ENCODE measurements around the gene PSRC1.
A peak's percentile ranks its signal among the peaks of the same experiment; 100 is the strongest.
"Not testable (repeated sequence)": the region's sequence is repeated elsewhere in the genome, so short reads cannot be mapped to it uniquely, and the experiment has no call there.

PSRC1 gene
- 0.31 to 1.1 reads per million in 2 donors for total RNA-seq

GRCh38 chr1:109282952-109283747, at the start of gene PSRC1:
Gene PSRC1 (minus strand): TSS chr1:109283145.
- peak; percentile 77 to 91 (median 83) for DNase-seq

DNA sequence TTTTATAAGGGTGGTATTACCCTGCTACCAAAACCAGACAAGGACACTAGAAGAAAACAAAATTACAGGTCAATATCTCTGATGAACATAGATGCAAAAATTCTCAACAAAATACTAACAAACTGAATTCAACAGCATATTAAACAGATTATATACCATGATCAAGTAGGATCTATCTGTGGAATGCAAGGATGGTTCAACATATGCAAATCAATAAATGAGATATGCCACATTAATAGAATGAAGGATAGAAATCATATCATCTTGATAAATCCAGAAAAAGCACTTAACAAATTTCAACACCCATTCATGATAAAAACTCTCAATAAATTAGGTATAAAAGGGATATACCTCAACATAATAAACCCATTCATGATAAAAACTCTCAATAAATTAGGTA, 48.2 kb upstream of the PSRC1 start:
- DNase-seq, result no peak

GRCh38 chr1:109327285-109327684, 44.3 kb upstream of the PSRC1 start:
- no peak for DNase-seq

DNA sequence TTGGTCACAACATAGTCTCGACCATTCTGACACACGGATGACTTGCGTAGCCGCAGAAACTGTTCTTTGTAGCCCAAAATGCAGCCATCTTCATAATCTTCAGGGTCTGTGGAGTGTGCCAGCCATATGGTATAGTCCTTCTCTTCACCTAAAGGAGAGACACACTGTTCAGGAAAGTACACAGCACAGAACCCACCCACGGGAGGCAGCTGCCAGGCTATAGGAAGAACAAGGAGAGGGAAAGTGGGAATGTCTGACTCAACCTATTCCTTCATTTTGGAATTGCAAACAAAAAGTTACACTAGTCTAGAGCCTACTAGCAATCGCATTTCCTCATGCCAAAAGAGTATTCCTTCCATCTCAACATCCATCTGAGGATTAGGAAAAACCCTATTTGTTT, 40.0 kb upstream of the PSRC1 start:
- no peak for DNase-seq

- no peak for DNase-seq
Observed at GRCh38 chr1:109319114-109319513, 36.2 kb upstream of the PSRC1 start.

DNA sequence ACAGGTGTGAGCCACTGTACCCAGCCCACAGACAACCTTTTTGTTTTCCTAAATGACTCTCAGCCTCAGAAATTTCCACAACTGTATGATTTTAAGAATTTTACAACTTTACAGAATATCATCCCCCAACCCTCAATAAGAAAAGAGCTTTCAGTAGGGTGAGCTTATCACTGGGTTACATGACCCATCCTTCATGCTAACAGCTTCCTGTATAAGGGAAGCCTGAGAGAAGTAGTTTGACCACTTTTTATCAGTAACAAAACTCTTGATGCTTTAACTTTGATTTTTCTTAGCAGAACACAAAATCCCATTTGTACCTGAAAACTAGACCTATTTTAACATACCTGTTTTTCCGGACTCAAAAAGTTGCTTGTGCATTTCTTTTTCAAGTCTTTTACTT, 33.6 kb upstream of the PSRC1 start:
- no peak for DNase-seq

DNA sequence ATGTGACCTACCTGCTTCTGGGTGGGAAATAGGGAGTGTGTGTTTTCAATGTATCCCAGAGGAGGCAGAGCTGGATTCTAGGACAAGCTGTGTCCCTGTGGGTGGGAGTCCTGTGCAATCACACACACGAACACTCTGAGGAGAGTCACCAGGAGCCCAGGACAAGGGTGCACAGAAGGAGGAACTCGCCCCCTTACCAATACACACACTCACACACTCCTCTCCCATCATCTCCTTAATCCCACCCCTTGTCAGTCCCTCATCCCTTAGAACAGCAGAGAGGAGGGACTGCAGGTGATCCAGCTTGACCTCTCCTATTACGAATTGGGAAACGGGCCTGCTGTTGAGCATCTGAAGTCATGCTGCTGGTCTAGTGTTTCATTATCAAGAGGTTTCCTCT, 32.3 kb upstream of the PSRC1 start:
- DNase-seq, result no peak

DNA sequence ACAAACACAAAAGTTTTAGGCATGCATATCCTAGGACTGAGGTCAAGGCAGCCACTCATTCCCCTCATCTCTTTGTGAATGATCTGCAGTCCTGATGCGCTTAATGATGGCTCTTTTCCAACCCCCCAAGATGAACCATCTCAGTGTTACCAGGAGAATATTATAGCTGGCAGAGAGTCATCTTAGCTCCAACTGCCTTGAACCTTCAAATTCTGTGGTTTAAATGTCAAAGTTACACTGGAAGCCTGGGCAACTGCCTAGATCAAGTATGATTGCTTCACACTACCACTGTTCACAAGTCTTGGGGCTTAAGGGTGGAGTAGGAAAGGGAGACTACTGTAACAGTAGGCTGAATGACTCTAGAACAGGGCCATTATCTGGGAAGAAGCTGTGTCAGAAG, 31.9 kb upstream of the PSRC1 start:
- DNase-seq, result no peak

DNA sequence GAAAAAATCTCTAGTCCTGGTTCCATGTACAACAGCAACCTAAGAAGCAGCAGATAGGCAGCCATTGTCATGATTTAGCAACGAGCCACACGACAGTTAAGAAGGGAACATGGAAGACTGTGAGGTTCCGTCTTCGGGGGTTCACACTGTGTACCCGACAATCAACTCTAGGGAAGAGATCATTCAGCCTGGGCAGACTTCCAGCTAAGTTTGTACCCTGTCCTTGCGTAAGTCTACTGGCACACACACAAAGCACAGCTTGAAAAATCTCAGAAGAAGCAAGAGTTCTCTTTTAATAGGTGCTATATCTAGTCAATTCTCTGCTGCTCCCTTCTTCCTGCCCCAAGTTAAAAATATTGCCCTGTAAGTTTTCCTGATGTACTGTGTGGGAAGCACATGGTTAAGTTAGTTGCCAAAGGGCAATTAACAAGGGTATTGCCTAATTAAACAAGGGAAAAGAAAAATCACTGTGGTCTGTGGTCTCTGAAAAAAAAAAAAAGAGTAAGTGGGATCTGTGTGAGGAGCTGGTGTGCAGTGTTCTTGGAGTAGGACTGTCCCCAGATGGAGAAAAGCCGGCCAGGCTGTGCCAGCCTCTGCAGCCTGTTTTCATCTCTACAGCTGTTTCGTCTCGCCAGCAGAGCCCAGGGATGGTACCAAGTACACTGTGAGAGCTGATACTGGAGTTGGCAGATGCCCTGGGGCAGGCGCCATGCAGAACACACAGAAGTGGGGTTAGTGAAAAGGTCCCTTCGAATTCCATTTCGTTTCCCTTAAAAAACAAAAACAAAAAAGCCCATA, 30.2 kb upstream of the PSRC1 start:
- DNase-seq, result no peak

- DNase-seq, result no peak
Observed at GRCh38 chr1:109312246-109312645, 29.3 kb upstream of the PSRC1 start.

DNA sequence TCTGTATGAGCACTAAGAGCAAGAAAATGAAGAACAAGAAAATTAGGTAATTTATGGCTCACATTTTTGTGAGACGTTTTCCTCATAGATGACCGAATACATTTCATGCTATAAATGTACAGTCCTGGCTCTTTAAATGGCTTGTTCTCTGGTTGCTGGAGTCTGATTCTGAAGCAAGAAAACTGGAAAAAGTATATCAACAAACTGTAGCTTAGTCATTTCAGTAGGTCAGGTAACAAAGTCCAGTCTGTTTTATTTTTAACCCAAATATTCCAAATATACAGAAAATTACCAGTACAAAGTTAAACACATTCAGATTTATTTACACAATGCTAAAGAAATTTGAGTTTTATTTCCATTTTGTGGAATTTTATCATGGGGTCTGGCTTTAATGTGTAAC, 26.4 kb upstream of the PSRC1 start:
- DNase-seq, result no peak

DNA sequence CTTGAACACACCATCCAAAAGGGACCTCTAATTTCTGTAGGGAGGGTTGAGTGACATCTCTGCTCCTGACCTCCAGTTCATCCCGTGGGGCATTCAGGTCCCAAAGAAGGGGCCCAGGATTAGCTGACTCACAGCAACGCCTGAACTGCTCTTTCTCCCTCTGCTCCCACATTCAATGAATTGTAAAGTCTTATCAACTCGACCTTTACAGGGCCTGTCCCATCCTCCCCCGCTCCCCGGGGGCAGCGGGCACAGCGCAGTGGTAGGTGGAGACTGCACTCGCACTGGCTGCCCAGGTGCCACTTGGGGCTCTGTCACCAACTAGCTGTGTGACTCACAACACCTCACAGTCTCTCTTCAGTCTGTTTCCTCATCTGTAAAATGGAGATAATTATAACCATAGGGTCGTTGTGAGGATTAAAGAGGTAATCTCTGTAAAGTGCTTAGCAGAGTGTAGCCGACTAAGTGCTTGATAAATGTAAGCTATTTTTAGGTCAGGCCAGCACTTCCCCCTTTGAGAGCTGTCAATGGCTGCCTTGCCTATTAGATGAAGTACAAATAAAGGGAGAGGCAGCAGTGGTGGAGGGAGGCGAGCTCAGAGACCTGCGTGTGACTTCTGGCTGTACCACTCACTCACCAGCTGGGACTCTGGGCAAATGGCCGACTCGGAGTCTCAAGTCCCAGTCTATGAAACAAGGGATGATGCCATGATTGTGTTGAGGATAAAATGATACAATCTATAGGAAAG, 24.5 kb upstream of the PSRC1 start:
- DNase-seq, result no peak

GRCh38 chr1:109306832-109307273, 23.9 kb upstream of the PSRC1 start, which contains the start of gene MYBPHL:
Gene MYBPHL (minus strand): TSS chr1:109307011. CDS start chr1:109306991, 20 bp downstream.
- no peak for DNase-seq

- DNase-seq, result not testable (repeated sequence)
Observed at GRCh38 chr1:109305991-109306390, 23.0 kb upstream of the PSRC1 start.

DNA sequence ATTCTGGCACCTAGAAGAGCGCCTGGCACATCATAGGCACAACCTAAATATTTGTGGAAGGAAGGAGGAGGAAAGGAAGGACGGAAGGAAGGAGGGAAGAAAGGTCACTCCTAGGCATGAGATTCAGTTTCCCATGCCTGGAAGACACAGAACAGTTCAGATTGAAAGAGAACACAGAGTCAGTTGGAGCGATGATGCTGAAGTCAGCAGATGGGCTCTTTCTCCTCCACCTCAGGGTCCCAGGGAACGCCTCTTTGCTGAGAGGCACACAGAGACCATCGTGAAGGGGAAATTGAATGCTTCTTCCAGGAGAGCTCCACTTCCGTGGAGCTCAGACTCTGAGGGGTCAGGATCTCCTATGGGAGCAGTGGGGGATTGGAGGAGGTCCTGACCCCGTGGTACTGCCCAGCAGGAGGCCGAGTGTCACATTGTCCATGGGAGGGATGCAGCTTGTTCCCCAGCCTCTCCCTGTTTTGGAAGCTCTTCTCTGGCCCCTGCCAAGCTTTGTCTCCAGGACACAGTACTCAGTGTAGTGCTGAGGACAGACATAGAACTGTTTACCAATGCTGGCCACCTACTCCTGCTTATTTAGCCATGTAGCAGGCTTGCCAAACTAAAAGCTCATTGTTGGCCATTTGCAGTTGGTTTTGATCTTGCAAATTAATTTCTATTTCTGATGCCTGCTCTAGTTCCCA, 21.4 kb upstream of the PSRC1 start:
- no peak for DNase-seq

DNA sequence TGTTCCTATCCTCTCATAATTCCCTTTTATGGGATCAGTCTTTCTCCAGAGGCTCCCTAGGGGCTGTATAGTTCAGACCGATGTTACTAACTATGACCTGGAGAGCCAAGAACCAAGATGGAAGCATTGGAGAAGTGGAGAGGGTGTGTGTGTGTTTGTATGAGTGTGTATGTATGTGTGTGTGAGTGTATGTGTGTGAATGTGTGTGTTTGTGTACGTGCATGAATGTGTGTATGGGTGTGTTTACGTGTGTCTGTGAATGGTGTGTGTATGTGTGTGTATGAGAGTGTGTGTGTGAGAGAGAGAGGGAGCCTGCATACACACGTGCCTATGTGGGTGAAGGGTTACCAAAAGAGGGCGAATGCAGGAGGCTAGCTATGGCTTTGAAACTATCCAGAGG, 18.9 kb upstream of the PSRC1 start:
- no peak for DNase-seq

- DNase-seq, result no peak
Observed at GRCh38 chr1:109300650-109301151, 17.8 kb upstream of the PSRC1 start.

GRCh38 chr1:109299558-109300343, 16.8 kb upstream of the PSRC1 start:
- no peak for DNase-seq

DNA sequence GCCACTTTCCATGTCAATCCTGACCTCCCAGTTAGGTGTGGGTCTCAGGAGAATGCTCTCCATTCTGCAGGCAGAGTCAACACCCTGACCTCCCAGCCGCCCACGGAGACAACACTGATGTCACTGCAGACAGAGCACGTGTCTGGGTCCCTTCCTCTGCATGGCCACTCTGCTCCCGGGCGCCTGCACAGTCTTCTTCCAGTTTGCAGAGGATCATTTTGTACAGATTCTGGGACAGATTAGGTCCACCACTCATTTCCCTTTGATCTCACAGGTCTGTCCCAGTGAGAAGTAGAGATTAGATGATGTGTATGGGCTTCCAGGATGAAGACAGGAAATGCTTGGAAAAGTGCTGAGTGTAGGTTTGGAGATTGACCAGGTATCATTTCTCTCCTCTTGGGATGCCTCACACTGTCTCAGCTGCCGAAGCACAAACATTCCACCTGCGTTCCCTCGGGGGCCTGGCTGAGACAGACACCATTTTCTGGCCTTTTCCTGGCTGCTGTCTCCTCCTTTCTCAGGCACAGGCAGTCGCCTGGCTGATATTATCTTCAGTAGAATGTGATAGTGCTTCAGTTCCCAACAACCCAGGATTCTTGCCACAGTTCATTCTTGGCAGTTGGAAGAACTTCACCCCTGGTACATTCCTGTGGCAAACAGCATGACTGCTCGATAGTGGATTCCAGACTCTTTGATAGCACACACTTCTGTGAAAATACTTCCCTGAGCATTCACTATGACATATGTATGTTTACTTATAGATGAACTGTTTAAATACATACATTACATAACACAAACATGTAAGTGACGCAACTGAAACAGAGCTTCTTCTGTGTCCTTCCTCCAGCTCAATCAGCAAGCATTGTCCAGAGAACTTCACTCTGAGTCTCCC, 16.0 kb upstream of the PSRC1 start:
- DNase-seq, result no peak

GRCh38 chr1:109296782-109297181, 13.8 kb upstream of the PSRC1 start:
- DNase-seq, result no peak
